NCI-H2081 (cell line): ENCODE measurements around the gene SLC2A8.

Experiments used
- DNase-seq, 2 experiments: peaks; one replicate each; lab custom pipeline; 2025; lab: John Stamatoyannopoulos, UW

The SLC2A8 gene

GRCh38 chr9:127382541-127382940 lies 14.4 kb upstream of the SLC2A8 start:
- no peak for DNase-seq

- DNase-seq: no peak
These were observed 12.8 kb upstream of the SLC2A8 start for GRCh38 chr9:127384016-127384730.

GRCh38 chr9:127384901-127385300 lies 12.1 kb upstream of the SLC2A8 start:
- no peak for DNase-seq

GRCh38 chr9:127386249-127386648 lies 10.7 kb upstream of the SLC2A8 start:
- no peak for DNase-seq

GRCh38 chr9:127386981-127387380 lies 10.0 kb upstream of the SLC2A8 start:
- DNase-seq: no peak

GRCh38 chr9:127388037-127388855 lies 8.7 kb upstream of the SLC2A8 start:
- no peak for DNase-seq

- DNase-seq: no peak
These were observed 8.1 kb upstream of the SLC2A8 start for GRCh38 chr9:127388856-127389238.

- no peak for DNase-seq
These were observed 7.4 kb upstream of the SLC2A8 start for GRCh38 chr9:127389381-127390247.

GRCh38 chr9:127390248-127390545 lies 6.8 kb upstream of the SLC2A8 start:
- DNase-seq: no peak

- DNase-seq: no peak
These were observed 6.4 kb upstream of the SLC2A8 start for GRCh38 chr9:127390563-127390962.

- no peak for DNase-seq
These were observed 4.8 kb upstream of the SLC2A8 start for GRCh38 chr9:127392166-127392565.

GRCh38 chr9:127392976-127393375 lies 4.0 kb upstream of the SLC2A8 start:
- DNase-seq: no peak

- DNase-seq: no peak
These were observed 3.3 kb upstream of the SLC2A8 start for GRCh38 chr9:127393645-127394044.

- no peak for DNase-seq
These were observed 1.3 kb upstream of the SLC2A8 start for GRCh38 chr9:127395497-127396252.

GRCh38 chr9:127396253-127396807 lies 639 bp upstream of the SLC2A8 start:
- DNase-seq: no peak

- no peak for DNase-seq
These were observed 791 bp downstream of the SLC2A8 start for GRCh38 chr9:127397646-127398274.

GRCh38 chr9:127398275-127398647 lies 1.3 kb downstream of the SLC2A8 start:
- DNase-seq: no peak

GRCh38 chr9:127398715-127399400 lies 1.9 kb downstream of the SLC2A8 start:
- no peak for DNase-seq

- no peak for DNase-seq
These were observed 2.8 kb downstream of the SLC2A8 start for GRCh38 chr9:127399736-127400269.

GRCh38 chr9:127402401-127403090 lies 5.6 kb downstream of the SLC2A8 start:
- DNase-seq: no peak
